ENCODE measurements around the gene UCMA. TPM values are rescaled to one million over a fixed set of nuclear protein-coding genes. Genes with fewer than 3 reads are reported as not detected.
"Not testable (repeated sequence)": the region's sequence is repeated elsewhere in the genome, so short reads cannot be mapped to it uniquely, and the experiment has no call there.

UCMA gene
- total RNA-seq, 4 donors from 2014 or later = not detected

DNA sequence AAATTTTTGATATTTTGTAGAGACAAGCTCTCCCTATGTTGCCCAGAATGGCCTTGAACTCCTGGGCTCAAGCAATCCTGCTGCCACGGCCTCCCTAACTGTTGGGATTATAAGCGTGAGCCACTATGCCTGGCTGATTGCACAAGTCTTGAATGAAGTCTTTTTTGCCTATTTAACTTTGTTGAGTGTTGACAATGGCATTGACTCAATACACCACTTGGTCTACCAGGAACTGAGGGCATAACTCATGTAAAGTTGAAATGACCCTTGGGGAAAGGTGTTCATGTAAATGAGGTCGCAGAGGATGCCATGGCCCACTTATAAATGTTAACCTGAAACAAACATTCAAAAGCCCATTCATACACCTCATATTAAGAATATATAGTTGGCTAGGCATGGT is 7.4 kb upstream of the UCMA start:
- intact Hi-C loops (cut with DNase I) = no loop called here
- 70 to 90% methylated on average over 3 of the region's 3 CpGs for WGBS, 2 donors
- DNase-seq = no peak
- TF ChIP-seq, protein P1, sequence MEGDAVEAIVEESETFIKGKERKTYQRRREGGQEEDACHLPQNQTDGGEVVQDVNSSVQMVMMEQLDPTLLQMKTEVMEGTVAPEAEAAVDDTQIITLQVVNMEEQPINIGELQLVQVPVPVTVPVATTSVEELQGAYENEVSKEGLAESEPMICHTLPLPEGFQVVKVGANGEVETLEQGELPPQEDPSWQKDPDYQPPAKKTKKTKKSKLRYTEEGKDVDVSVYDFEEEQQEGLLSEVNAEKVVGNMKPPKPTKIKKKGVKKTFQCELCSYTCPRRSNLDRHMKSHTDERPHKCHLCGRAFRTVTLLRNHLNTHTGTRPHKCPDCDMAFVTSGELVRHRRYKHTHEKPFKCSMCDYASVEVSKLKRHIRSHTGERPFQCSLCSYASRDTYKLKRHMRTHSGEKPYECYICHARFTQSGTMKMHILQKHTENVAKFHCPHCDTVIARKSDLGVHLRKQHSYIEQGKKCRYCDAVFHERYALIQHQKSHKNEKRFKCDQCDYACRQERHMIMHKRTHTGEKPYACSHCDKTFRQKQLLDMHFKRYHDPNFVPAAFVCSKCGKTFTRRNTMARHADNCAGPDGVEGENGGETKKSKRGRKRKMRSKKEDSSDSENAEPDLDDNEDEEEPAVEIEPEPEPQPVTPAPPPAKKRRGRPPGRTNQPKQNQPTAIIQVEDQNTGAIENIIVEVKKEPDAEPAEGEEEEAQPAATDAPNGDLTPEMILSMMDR (IDR thresholded peaks at IDR 0.05) = no peak
- TF ChIP-seq POLR2A (IDR thresholded peaks at IDR 0.05) = no peak
- H3K9me3 ChIP-seq = no peaks in the 10 kb centered on the region
- H3K27ac ChIP-seq = no peak overlapping the region
- no peak overlapping the region for H3K4me3 ChIP-seq (replicated peaks in 1 of 3)
- H3K27me3 ChIP-seq = no peaks in the 10 kb centered on the region
- H3K36me3 ChIP-seq = no peaks in the 10 kb centered on the region
- no peaks in the 10 kb centered on the region for H3K4me1 ChIP-seq

DNA sequence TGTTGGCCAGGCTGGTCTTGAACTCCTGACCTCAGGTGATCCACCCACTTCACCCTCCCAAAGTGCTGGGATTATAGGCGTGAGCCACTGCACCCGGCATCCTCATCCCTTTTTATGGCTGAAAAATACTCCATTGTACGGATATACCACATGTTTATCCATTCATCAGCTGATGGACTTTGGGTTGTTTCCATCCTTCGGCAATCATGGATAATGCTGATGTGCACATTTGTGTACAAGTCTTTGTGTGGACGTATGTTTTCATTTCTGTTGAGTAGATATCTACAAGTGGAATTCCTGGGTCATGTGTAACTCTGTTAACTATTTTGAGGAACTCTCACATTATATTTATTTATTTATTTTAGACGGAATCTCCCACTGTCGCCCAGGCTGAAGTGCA is 5.7 kb upstream of the UCMA start:
- Histone ChIP-seq H3K4me3 (replicated peaks in 1 of 3) (no peak overlapping the region), H3K27ac (no peak overlapping the region), H3K4me1 (no peaks in the 10 kb centered on the region), H3K36me3 (no peaks in the 10 kb centered on the region), H3K27me3 (no peaks in the 10 kb centered on the region), H3K9me3 (no peaks in the 10 kb centered on the region)
- no peak for TF ChIP-seq POLR2A (IDR thresholded peaks at IDR 0.05)
- TF ChIP-seq, protein P1 (IDR thresholded peaks at IDR 0.05) = no peak
- intact Hi-C loops (cut with DNase I) = no loop called here
- no peak for DNase-seq
- 93 to 94% methylated on average over 7 of the region's 7 CpGs for WGBS, 2 donors

DNA sequence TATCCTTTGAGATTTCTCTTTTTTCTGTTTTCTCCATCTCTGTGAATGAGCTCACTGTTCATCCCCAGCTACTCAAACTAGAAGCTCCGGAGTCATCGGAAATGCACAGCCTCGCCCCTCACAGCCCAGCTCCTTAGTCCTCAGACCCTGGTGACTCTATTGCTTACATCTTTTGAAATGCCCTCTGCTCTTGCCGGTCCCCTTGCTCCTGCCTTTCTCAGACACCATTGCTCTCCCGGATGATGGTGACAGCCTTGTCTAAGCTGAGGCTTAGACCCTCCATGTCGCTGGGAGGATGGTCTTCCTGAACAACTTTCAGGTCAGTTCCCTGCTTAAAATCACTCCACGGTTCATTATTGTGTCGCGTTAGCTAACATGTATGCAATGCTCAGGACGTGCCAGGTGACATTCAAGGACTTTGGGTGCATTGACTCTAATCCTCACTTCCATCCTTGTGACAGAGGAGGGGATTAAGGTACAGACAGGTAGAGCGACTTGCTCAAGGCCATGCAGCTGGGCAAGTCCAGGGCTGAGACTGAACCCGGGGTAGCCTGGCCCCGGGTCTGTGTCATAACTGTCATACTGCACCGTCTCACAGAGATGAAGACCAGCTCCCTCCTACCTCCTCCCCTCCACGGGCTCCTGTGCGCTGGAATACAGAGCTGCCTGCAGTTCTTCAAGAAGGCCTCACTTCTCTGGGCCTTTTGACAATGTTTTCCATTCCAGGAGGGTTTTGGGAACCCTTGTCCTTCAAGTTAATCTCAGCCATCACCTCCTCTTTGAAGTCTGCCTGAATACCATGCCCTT is 4.3 kb upstream of the UCMA start:
- TF ChIP-seq, protein P1 (IDR thresholded peaks at IDR 0.05) = no peak
- TF ChIP-seq POLR2A (IDR thresholded peaks at IDR 0.05) = no peak
- WGBS, 2 donors = 77 to 82% methylated on average over 14 to 15 of the region's 16 CpGs
- Histone ChIP-seq H3K4me3 (replicated peaks in 1 of 3) (no peak overlapping the region), H3K4me1 (no peaks in the 10 kb centered on the region), H3K27me3 (no peaks in the 10 kb centered on the region), H3K36me3 (no peaks in the 10 kb centered on the region), H3K9me3 (no peaks in the 10 kb centered on the region), H3K27ac (no peak overlapping the region)
- DNase-seq = no peak
- intact Hi-C loops (cut with DNase I) = no loop called here

DNA sequence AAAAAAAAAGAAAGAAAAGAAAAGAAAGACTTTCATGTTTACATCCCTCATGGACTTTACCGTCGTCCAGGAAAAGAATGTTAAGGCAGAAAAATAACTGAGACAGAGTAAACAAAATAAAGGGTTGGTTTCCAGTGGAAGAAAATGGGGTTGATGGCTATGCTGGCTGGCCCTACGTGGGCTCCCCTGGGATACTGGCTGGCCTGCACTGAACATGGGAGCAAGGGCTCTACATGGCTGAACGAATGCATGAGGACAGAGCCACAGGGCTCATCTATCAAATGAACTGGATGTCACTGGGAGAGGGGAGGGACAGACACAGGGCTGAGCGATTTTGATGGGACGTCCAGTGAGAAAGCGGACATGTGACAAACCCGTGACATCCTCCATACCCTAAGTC is 2.5 kb upstream of the UCMA start:
- H3K9me3 ChIP-seq = no peaks in the 10 kb centered on the region
- H3K4me1 ChIP-seq = no peaks in the 10 kb centered on the region
- TF ChIP-seq, protein P1 (IDR thresholded peaks at IDR 0.05) = no peak
- H3K27ac ChIP-seq = no peak overlapping the region
- DNase-seq = no peak
- no peaks in the 10 kb centered on the region for H3K36me3 ChIP-seq
- H3K27me3 ChIP-seq = no peaks in the 10 kb centered on the region
- H3K4me3 ChIP-seq (replicated peaks in 1 of 3) = no peak overlapping the region
- WGBS, 2 donors = 77 to 83% methylated on average over 8 of the region's 8 CpGs
- intact Hi-C loops (cut with DNase I) = no loop called here

DNA sequence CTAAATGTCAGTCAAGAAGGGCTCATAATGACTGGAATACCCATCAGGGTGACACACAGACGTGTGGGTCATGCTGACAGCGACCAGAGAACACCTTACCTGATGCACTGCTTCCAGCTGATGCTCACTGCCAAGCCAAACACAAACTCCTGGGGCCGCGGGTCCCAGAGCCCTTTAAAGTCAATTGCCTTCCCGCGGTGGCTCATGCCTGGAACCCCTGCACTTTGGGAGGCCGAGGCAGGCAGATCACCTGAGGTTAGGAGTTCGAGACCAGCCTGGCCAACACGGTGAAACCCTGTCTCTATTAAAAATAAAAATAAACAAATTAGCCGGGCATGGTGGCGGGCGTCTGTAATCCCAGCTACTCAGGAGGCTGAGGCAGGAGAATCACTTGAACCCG is 562 bp upstream of the UCMA start:
- DNase-seq; intact Hi-C loops (cut with DNase I): not testable (repeated sequence)

More for the DNA sequence above, 562 bp upstream of the UCMA start:
- H3K27me3 ChIP-seq; H3K27ac ChIP-seq; H3K4me3 ChIP-seq (replicated peaks in 1 of 3); H3K9me3 ChIP-seq; H3K4me1 ChIP-seq; H3K36me3 ChIP-seq: not testable (repeated sequence)
- 90 to 92% methylated on average over 13 of the region's 13 CpGs for WGBS, 2 donors
